ENCODE measurements around the gene PLCB2. TPM values are rescaled to one million over a fixed set of nuclear protein-coding genes. Genes with fewer than 3 reads are reported as not detected.

Gene PLCB2
- total and polyA plus RNA-seq, 9 of the 15 experiments (the other 6 are each of a cell fraction or from before 2014, with no cell fraction given): 0.37 to 12.3 (median 8.0) TPM

- TF ChIP-seq RAD21 (CRISPR knock-in tag; conservative IDR thresholded peaks at IDR 0.05 in 1 of 2, IDR thresholded peaks at IDR 0.05 in 1 of 2) (peak; percentile 71 to 84), CHAMP1 (IDR thresholded peaks at IDR 0.05) (no peak), SNAPC5 (CRISPR knock-in tag; IDR thresholded peaks at IDR 0.05) (no peak), SRSF3 (IDR thresholded peaks at IDR 0.05; ENCODE audit: insufficient read depth, low read length) (no peak), TCF7 (IDR thresholded peaks at IDR 0.05; ENCODE audit: borderline replicate concordance) (0 out of 2 replicates have a peak, but pooled peaks have one; percentile 34), NBN (IDR thresholded peaks at IDR 0.05; ENCODE audit: low read depth) (no peak), ARHGAP35 (IDR thresholded peaks at IDR 0.05; ENCODE audit: partially characterized antibody) (no peak), NCOA4 (IDR thresholded peaks at IDR 0.05; ENCODE audit: partially characterized antibody) (no peak), NR1H2 (CRISPR knock-in tag; IDR thresholded peaks at IDR 0.05) (no peak), STAT6 (CRISPR knock-in tag; IDR thresholded peaks at IDR 0.05) (no peak), PTBP1 (IDR thresholded peaks at IDR 0.05; ENCODE audit: low read depth, low read length) (no peak), ATF4 (CRISPR knock-in tag; IDR thresholded peaks at IDR 0.05) (no peak), ZNF134 (CRISPR knock-in tag; conservative IDR thresholded peaks at IDR 0.05) (no peak), SMC3 (conservative IDR thresholded peaks at IDR 0.05; ENCODE audit: insufficient read depth, low read depth, low read length) (peak; percentile 66), RREB1 (CRISPR knock-in tag; IDR thresholded peaks at IDR 0.05) (no peak), CEBPB (tag; IDR thresholded peaks at IDR 0.05) (no peak)
Measured at GRCh38 chr15:40338041-40338657, 30.4 kb upstream of the PLCB2 start (continued).
